Ammon's horn (tissue), 1 donor: ENCODE results near the gene TFF1.

Source experiments
- DNase-seq: peaks from one replicate; pipeline ENCODE4 v3.0.0-alpha.2; 2016; ENCODE audit warnings: low spot score

TFF1 gene

GRCh38 chr21:42317826-42318746 lies 48.2 kb downstream of the TFF1 start:
- DNase-seq = no peak

GRCh38 chr21:42317341-42317741 lies 49.0 kb downstream of the TFF1 start:
- DNase-seq = no peak

DNA sequence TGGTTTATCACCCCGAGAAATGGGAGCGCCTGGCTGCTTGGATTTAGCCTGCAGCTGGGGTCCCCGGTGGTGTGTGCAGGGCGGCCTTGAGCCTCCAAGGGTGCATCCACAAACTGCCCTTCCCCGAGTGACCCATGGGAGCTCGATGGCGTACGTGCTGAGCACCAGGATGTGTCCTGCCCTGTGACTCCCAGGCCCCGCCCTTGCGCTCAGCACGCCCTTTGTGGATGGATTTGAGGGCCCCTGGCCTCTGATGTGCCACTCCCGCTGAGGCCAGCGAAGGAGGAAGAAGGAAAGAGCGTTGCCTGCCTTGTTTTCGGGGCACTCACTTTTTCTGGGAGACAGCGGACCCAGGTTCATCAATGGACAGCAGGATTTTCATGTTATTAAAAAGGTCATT lies 49.4 kb downstream of the TFF1 start:
- DNase-seq = no peak

DNA sequence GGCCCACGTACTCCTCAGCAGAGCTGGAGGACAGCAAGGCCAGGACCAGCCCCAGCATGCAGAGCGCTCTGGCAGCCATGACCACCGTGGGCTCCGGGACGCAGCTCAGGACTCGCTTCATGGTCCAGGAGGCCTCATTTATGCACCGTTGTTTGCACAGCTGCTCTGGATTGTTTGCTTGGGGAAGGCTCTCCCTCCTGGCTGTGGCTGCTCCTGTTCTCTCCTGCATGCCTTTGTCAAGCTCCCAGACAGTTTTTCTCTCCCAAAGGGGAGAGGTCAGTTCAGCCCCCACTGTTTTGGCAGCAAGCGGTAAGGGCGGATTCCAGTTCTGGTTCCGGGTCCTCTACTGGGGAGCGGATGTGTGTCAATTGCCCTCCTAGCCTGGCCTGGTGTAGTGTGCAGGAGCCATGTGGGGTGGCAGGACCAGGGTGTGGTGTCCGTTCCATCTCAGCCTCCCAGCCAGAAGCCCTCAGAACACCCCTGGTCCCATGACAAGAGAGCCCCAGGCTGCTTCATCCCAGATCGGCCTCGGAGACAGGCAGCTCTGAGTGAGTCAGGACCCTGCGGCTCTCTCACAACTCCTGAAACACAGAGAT lies 50.9 kb downstream of the TFF1 start, which contains the start of gene TFF3:
Gene TFF3, minus strand, starts transcription at position 114 of the 596 bp plus-strand sequence. Its CDS starts 35 bp downstream, at position 79.
- DNase-seq = no peak

- no peak for DNase-seq
Observed at GRCh38 chr21:42314616-42315295, 51.6 kb downstream of the TFF1 start.

GRCh38 chr21:42313501-42313969 lies 52.8 kb downstream of the TFF1 start:
- DNase-seq = no peak

DNA sequence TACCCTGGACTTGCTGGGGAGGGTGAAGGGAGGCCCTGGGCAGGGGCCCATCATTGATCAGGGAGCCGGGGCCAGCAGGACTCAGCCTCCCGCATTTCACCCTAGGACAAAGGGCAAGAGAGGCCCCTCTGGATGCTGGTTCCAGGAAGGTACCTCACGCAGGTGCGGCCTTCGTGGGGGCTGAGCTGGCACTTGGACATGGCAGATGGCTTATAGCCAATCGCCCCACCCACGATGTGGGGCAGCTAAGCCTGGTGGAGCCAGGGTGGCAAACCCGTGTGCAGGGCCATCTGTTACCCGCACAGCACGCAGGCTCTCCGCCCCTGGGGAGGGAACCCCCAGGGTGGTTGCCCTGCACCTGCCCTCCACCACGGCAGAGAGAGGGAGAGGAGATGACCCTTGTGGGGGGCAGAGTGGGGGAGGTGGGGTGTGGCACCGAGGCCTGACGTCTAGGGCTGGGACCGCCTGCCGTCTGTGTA lies 53.7 kb downstream of the TFF1 start:
- DNase-seq = no peak
